ENCODE results near the gene HP.
A peak's percentile ranks its signal among the peaks of the same experiment; 100 is the strongest.

HP gene

GRCh38 chr16:72092832-72093447 is 38.6 kb downstream of the HP start:
- DNase-seq = no peak

- peak; percentile 83 for DNase-seq
Observed at GRCh38 chr16:72093448-72094265, 39.4 kb downstream of the HP start, which contains the start of the genes DHX38 and TXNL4B. TSS of gene DHX38 (plus strand) at chr16:72093847. CDS start at chr16:72096158, 2,311 bp downstream. TSS of gene TXNL4B (minus strand) at chr16:72093620. CDS start at chr16:72090749, 2,871 bp downstream.

- no peak for DNase-seq
Observed at GRCh38 chr16:72094266-72094610, 39.9 kb downstream of the HP start.

- DNase-seq = no peak
Observed at GRCh38 chr16:72098936-72099335, 44.6 kb downstream of the HP start.

- DNase-seq = no peak
Observed at GRCh38 chr16:72099377-72099818, 45.1 kb downstream of the HP start.

GRCh38 chr16:72101195-72101594 is 46.9 kb downstream of the HP start:
- DNase-seq = no peak

- no peak for DNase-seq
Observed at GRCh38 chr16:72104905-72105304, 50.6 kb downstream of the HP start.

- no peak for DNase-seq
Observed at GRCh38 chr16:72105978-72106377, 51.7 kb downstream of the HP start.

GRCh38 chr16:72107371-72107770 is 53.1 kb downstream of the HP start:
- no peak for DNase-seq

GRCh38 chr16:72108353-72109102 is 54.2 kb downstream of the HP start:
- no peak for DNase-seq

- no peak for DNase-seq
Observed at GRCh38 chr16:72109300-72109699, 55.0 kb downstream of the HP start.

- no peak for DNase-seq
Observed at GRCh38 chr16:72109966-72110530, 55.7 kb downstream of the HP start.

All from NK-92 treated with Interleukin-12 subunit alpha and Interleukin-12 subunit beta, amount 100 ng/mL, for 24 hours (cell line).